HepG2 (cell line): ENCODE results near the gene TMEM151A. TPM values are rescaled to one million over a fixed set of nuclear protein-coding genes. Genes with fewer than 3 reads are reported as not detected.

Source experiments
- AHDC1 ChIP-seq: sonication (generic); formaldehyde crosslinking; IDR thresholded peaks from 2 replicates; pipeline ENCODE4 v1.5.1; 2020; ENCODE audit warnings: mild to moderate bottlenecking, missing genetic modification reagents, borderline replicate concordance
- ATF5 ChIP-seq: sonication (generic); formaldehyde crosslinking; IDR thresholded peaks from 2 replicates; pipeline ENCODE4 v1.4.0; 2020; ENCODE audit warnings: mild to moderate bottlenecking, low read depth, missing genetic modification reagents
- FOSL1 ChIP-seq: sonication (generic); formaldehyde crosslinking; IDR thresholded peaks from 2 replicates; pipeline ENCODE4 v1.9.0; 2021; ENCODE audit warnings: missing genetic modification reagents, borderline replicate concordance
- GFI1 ChIP-seq: sonication (generic); formaldehyde crosslinking; IDR thresholded peaks from 2 replicates; pipeline ENCODE4 v1.5.0; 2020; ENCODE audit warnings: missing genetic modification reagents, mild to moderate bottlenecking, borderline replicate concordance
- HES4 ChIP-seq: sonication (generic); formaldehyde crosslinking; IDR thresholded peaks from 2 replicates; pipeline ENCODE4 v1.9.0; 2021; ENCODE audit warnings: mild to moderate bottlenecking, missing genetic modification reagents, borderline replicate concordance
- HMG20B ChIP-seq: conservative IDR thresholded peaks from 2 replicates; pipeline ENCODE4 v1.6.1; 2016; ENCODE audit warnings: missing genetic modification reagents, missing compliant biosample characterization
- KDM6A ChIP-seq: IDR thresholded peaks from 2 replicates; pipeline ENCODE4 v1.6.1; 2016; ENCODE audit warnings: low read depth
- MAF1 ChIP-seq: sonication (generic); formaldehyde crosslinking; IDR thresholded peaks from 2 replicates; pipeline ENCODE4 v1.5.0; 2020; ENCODE audit warnings: missing genetic modification reagents, borderline replicate concordance
- POGK ChIP-seq: sonication (generic); formaldehyde crosslinking; conservative IDR thresholded peaks from 2 replicates; pipeline ENCODE4 v1.8.0; 2022; ENCODE audit warnings: mild to moderate bottlenecking, moderate library complexity, missing genetic modification reagents
- RARA ChIP-seq: IDR thresholded peaks from 2 replicates; pipeline ENCODE4 v1.6.1; 2016; ENCODE audit warnings: missing genetic modification reagents, missing compliant biosample characterization
- XBP1 ChIP-seq: sonication (generic); formaldehyde crosslinking; IDR thresholded peaks from 2 replicates; pipeline ENCODE4 v1.5.0; 2020; ENCODE audit warnings: missing genetic modification reagents
- YEATS2 ChIP-seq: sonication (generic); formaldehyde crosslinking; IDR thresholded peaks from 2 replicates; pipeline ENCODE4 v1.4.0; 2020; ENCODE audit warnings: missing genetic modification reagents, borderline replicate concordance
- ZBED4 ChIP-seq: sonication (generic); formaldehyde crosslinking; IDR thresholded peaks from 2 replicates; pipeline ENCODE4 v1.4.0; 2020; ENCODE audit warnings: missing genetic modification reagents, borderline replicate concordance
- ZBTB8A ChIP-seq: sonication (generic); formaldehyde crosslinking; IDR thresholded peaks from 2 replicates; pipeline ENCODE4 v1.4.0; 2020; ENCODE audit warnings: mild to moderate bottlenecking, low read depth, missing genetic modification reagents, borderline replicate concordance
- ZNF232 ChIP-seq: sonication (generic); formaldehyde crosslinking; IDR thresholded peaks from 2 replicates; pipeline ENCODE4 v1.4.0; 2020; ENCODE audit warnings: missing genetic modification reagents, borderline replicate concordance
- polyA plus RNA-seq, 8 experiments: library from polyadenylated mRNA; depleted of rRNA in 3 of 8; stranded (reverse) in 7 of 8; unstranded in 1 of 8; fragments of >200 nt; fragmentation: Illumina TruSeq in 4 of 8; extraction: Trizol in 4 of 8; gene quantifications; 2 replicates each; pipeline versions ENCODE4 v1.2.1 to v1.2.3, GENCODE V29; 2011 to 2016; ENCODE audit warnings: low read depth in 4 of 8, missing spikeins in 1 of 8, mixed read lengths in 1 of 8; ENCODE audit not compliant: insufficient read depth in 1 of 8
- total RNA-seq, 5 experiments: library from RNA; depleted of rRNA; stranded (reverse); fragments of >200 nt; fragmentation: Illumina TruSeq; extraction: Trizol; gene quantifications; 2 replicates each; pipeline ENCODE4 v1.2.3, GENCODE V29; 2016; ENCODE audit warnings: low read depth in 1 of 5

The TMEM151A gene
- total and polyA plus RNA-seq, 2 of the 13 experiments (the other 11 are each of a cell fraction or from before 2014, with no cell fraction given): 0.18 to 0.33 TPM

- TF ChIP-seq AHDC1 (CRISPR knock-in tag) (no peak), XBP1 (CRISPR knock-in tag) (no peak), KDM6A (CRISPR knock-in tag) (no peak), ZNF232 (CRISPR knock-in tag) (0 out of 2 replicates have a peak, but pooled peaks have one; percentile 33), ZBED4 (CRISPR knock-in tag) (0 out of 2 replicates have a peak, but pooled peaks have one; percentile 37), GFI1 (CRISPR knock-in tag) (peak; percentile 55; the same call in 1 of the 2 replicates), HES4 (CRISPR knock-in tag) (peak; percentile 21; the same call in 1 of the 2 replicates), RARA (peak; percentile 12; the same call in 1 of the 2 replicates), HMG20B (no peak), FOSL1 (CRISPR knock-in tag) (no peak), POGK (CRISPR knock-in tag) (no peak), ZBTB8A (CRISPR knock-in tag) (no peak), MAF1 (CRISPR knock-in tag) (peak; percentile 66; the same call in 1 of the 2 replicates), ATF5 (CRISPR knock-in tag) (no peak), YEATS2 (peak; percentile 83; the same call in 1 of the 2 replicates)
Measured at GRCh38 chr11:66328302-66329144, 36.8 kb downstream of the TMEM151A start (continued).
